Esophagus muscularis mucosa (tissue), 4 donors: ENCODE results near the gene RMDN3. TPM values are rescaled to one million over a fixed set of nuclear protein-coding genes. Genes with fewer than 3 reads are reported as not detected.
A peak's percentile ranks its signal among the peaks of the same experiment; 100 is the strongest.

Source experiments
- DNase-seq: peaks from one replicate; pipeline ENCODE4 v3.0.0-alpha.2; 2017; ENCODE audit errors: extremely low spot score
- H3K27ac ChIP-seq, 4 donors: fragments of 200-600 bp; sonication (generic); replicated peaks in 1 of 4; 1 replicate in 3 of 4; 2 replicates in 1 of 4; pipeline ENCODE4 v1.5.1; 2016 to 2019; ENCODE audit warnings: mild to moderate bottlenecking in 1 of 4
- H3K27me3 ChIP-seq, 4 donors: fragments of 200-600 bp; sonication (generic); one replicate each; pipeline versions ENCODE4 v1.5.1 to v1.6.0; 2016 to 2019
- H3K36me3 ChIP-seq, 4 donors: fragments of 200-600 bp; sonication (generic); one replicate each; pipeline ENCODE4 v1.5.1; 2016 to 2019
- H3K4me1 ChIP-seq, 4 donors: fragments of 200-600 bp; sonication (generic); one replicate each; pipeline ENCODE4 v1.5.1; 2016 to 2019
- H3K4me3 ChIP-seq, 4 donors: fragments of 200-600 bp; sonication (generic); 1 replicate in 2 of 4; 2 replicates in 2 of 4; pipeline ENCODE4 v1.5.1; 2016 to 2019; ENCODE audit warnings: mild to moderate bottlenecking in 4 of 4, moderate library complexity in 1 of 4
- H3K9me3 ChIP-seq, 4 donors: fragments of 200-600 bp; sonication (generic); 1 replicate in 3 of 4; 2 replicates in 1 of 4; pipeline ENCODE4 v1.5.1; 2016 to 2019
- CTCF ChIP-seq, 3 experiments: fragments of 200-600 bp in 2 of 3; fragments of 450-650 bp in 1 of 3; sonication (generic) in 2 of 3; IDR thresholded peaks; one replicate each; pipeline ENCODE4 v1.5.1; 2017 to 2019; ENCODE audit warnings: antibody characterized with exemption in 3 of 3, mild to moderate bottlenecking in 2 of 3, moderate library complexity in 1 of 3
- EP300 ChIP-seq: sonication (generic); formaldehyde crosslinking; IDR thresholded peaks from one replicate; pipeline ENCODE4 v1.6.1; 2017; ENCODE audit warnings: antibody characterized with exemption
- POLR2A ChIP-seq: fragments of 450-650 bp; IDR thresholded peaks from one replicate; pipeline ENCODE4 v1.6.1; 2017; ENCODE audit warnings: antibody characterized with exemption, moderate library complexity, mild to moderate bottlenecking, low read depth
- POLR2AphosphoS5 ChIP-seq, 2 donors: sonication (generic); formaldehyde crosslinking; IDR thresholded peaks; one replicate each; pipeline ENCODE4 v1.6.1; 2017; ENCODE audit warnings: antibody characterized with exemption in 2 of 2
- WGBS: methylation state at CpG from one replicate; pipeline ENCODE4 v1.1.5; 2018; 5-methylcytosine and 5-hydroxymethylcytosine counted together
- intact Hi-C: fragments of 100-400 bp; cut with DNase I; formaldehyde crosslinking; loops from one replicate; pipeline ENCODE4 v1.15.1; 2023
- total RNA-seq, 4 donors: library from RNA; depleted of rRNA; stranded (reverse); fragments of >200 nt; gene quantifications; one replicate each; pipeline versions ENCODE4 v1.1.0 to v1.2.1, GENCODE V29; 2016

RMDN3 gene
- total RNA-seq, 4 donors from 2014 or later, result 29.5 to 34.9 (median 31.5) TPM

GRCh38 chr15:40785164-40785563, 30.1 kb upstream of the RMDN3 start:
- intact Hi-C loops, result no loop called here
- WGBS, result 84% methylated on average over 3 of the region's 3 CpGs
- Histone ChIP-seq H3K36me3 (peaks cover 0 to 7% (median 6%) of the 10 kb centered on the region in 4 donors), H3K4me3 (no peak overlapping the region), H3K4me1 (peaks cover 12 to 18% (median 15%) of the 10 kb centered on the region in 4 donors), H3K27ac (no peak overlapping the region), H3K9me3 (no peaks in the 10 kb centered on the region), H3K27me3 (no peaks in the 10 kb centered on the region)
- TF ChIP-seq POLR2AphosphoS5 (IDR thresholded peaks at IDR 0.05), result no peak
- no peak for TF ChIP-seq POLR2A
- no peak for TF ChIP-seq EP300
- TF ChIP-seq CTCF (IDR thresholded peaks at IDR 0.05), result no peak
- DNase-seq, result no peak

GRCh38 chr15:40782609-40783227, 27.7 kb upstream of the RMDN3 start:
- peaks cover 20 to 31% (median 29%) of the 10 kb centered on the region in 4 donors for H3K36me3 ChIP-seq
- TF ChIP-seq POLR2A, result no peak
- TF ChIP-seq CTCF (IDR thresholded peaks at IDR 0.05), result peak in 1 of 3 experiments; percentile 50
- no peaks in the 10 kb centered on the region for H3K9me3 ChIP-seq
- intact Hi-C loops, result no loop called here
- H3K27me3 ChIP-seq, result no peaks in the 10 kb centered on the region
- DNase-seq, result no peak
- H3K27ac ChIP-seq, result no peak overlapping the region
- peaks cover 9 to 14% (median 11%) of the 10 kb centered on the region in 4 donors for H3K4me1 ChIP-seq
- H3K4me3 ChIP-seq, result no peak overlapping the region
- WGBS, result 77% methylated on average over 8 of the region's 8 CpGs

- intact Hi-C loops, result no loop called here
- no peak for TF ChIP-seq POLR2A
- TF ChIP-seq CTCF (IDR thresholded peaks at IDR 0.05), result no peak
- TF ChIP-seq POLR2AphosphoS5 (IDR thresholded peaks at IDR 0.05), result no peak
- 74% methylated on average over 7 of the region's 11 CpGs for WGBS
- H3K4me3 ChIP-seq, result no peak overlapping the region
- DNase-seq, result no peak
- H3K4me1 ChIP-seq, result no peaks in the 10 kb centered on the region
- H3K27me3 ChIP-seq, result no peaks in the 10 kb centered on the region
- H3K27ac ChIP-seq, result no peak overlapping the region
- H3K36me3 ChIP-seq, result peaks cover 77 to 85% (median 83%) of the 10 kb centered on the region in 4 donors
- H3K9me3 ChIP-seq, result no peaks in the 10 kb centered on the region
Measured at GRCh38 chr15:40776537-40777141, 21.6 kb upstream of the RMDN3 start.

- Histone ChIP-seq H3K27me3 (no peaks in the 10 kb centered on the region), H3K4me3 (no peak overlapping the region), H3K9me3 (no peaks in the 10 kb centered on the region), H3K36me3 (peaks cover 77 to 92% (median 90%) of the 10 kb centered on the region in 4 donors), H3K27ac (no peak overlapping the region), H3K4me1 (no peaks in the 10 kb centered on the region)
- DNase-seq, result no peak
- 94% methylated on average over 8 of the region's 14 CpGs for WGBS
- TF ChIP-seq POLR2AphosphoS5 (IDR thresholded peaks at IDR 0.05), result no peak
- intact Hi-C loops, result no loop called here
Measured at GRCh38 chr15:40775740-40776536, 20.9 kb upstream of the RMDN3 start.

- DNase-seq, result no peak
- Histone ChIP-seq H3K4me3 (no peak overlapping the region), H3K27me3 (no peaks in the 10 kb centered on the region), H3K27ac (no peak overlapping the region), H3K4me1 (peaks cover 0 to 7% (median 5%) of the 10 kb centered on the region in 4 donors), H3K9me3 (no peaks in the 10 kb centered on the region), H3K36me3 (peaks cover 77 to 100% (median 98%) of the 10 kb centered on the region in 4 donors)
- intact Hi-C loops, result no loop called here
- WGBS, result 92% methylated on average over 9 of the region's 10 CpGs
- TF ChIP-seq POLR2A (no peak), EP300 (no peak), POLR2AphosphoS5 (IDR thresholded peaks at IDR 0.05) (no peak), CTCF (IDR thresholded peaks at IDR 0.05) (no peak)
Measured at GRCh38 chr15:40775007-40775406, 20.0 kb upstream of the RMDN3 start.
